HCT116 (cell line): ENCODE measurements around the gene ADPRS. TPM values are rescaled to one million over a fixed set of nuclear protein-coding genes. Genes with fewer than 3 reads are reported as not detected.

ENCODE experiments used
- ATAC-seq: fragments of 200-7000 bp; cut with Tn5 transposase; 2 replicates; pipeline ENCODE4 v1.9.1; 2020; ENCODE audit warnings: mild to moderate bottlenecking, moderate library complexity
- BruUV-seq: library from RNA; stranded (reverse); fragments of 400-500 nt; replicated peaks from 2 replicates; lab custom pipeline; 2021; lab: Mats Ljungman, UMichigan
- CTCF ChIA-PET: fragments of 300-600 bp; sonication (Branson Sonifier 250); formaldehyde crosslinking; loops from one replicate; lab custom pipeline; 2021; ENCODE audit warnings: antibody characterized with exemption; lab: Charles Lee
- POLR2A ChIA-PET: fragments of 300-600, 350-600 bp; sonication (Branson Sonifier 250); formaldehyde crosslinking; loops from one replicate; lab custom pipeline; 2021; ENCODE audit warnings: antibody characterized with exemption; lab: Charles Lee
- RAD21 ChIA-PET, 2 experiments: fragments of 300-600 bp; sonication (Branson Sonifier 250); formaldehyde crosslinking; loops; one replicate each; lab custom pipeline; 2023; ENCODE audit warnings: low total read pairs in 2 of 2; ENCODE audit not compliant: uncharacterized antibody in 2 of 2, unreplicated experiment in 2 of 2, low non-redundant PET in 1 of 2; lab: Charles Lee
- DNase-seq: peaks from one replicate; pipeline ENCODE4 v3.0.0-alpha.2; 2010; ENCODE audit warnings: low read depth, low spot score
- H2AFZ ChIP-seq: fragments of 200-600 bp; shearing (Covaris generic), sonication (generic); 2 replicates; pipeline ENCODE4 v1.6.1; 2017; ENCODE audit warnings: low read depth, mixed run types, mixed read lengths, antibody characterized with exemption, low read length; ENCODE audit not compliant: poor library complexity, severe bottlenecking
- H3K27ac ChIP-seq: 2 replicates; pipeline ENCODE4 v1.5.1; 2012; ENCODE audit warnings: low read depth, low read length
- H3K27me3 ChIP-seq: fragments of 200-600 bp; sonication (generic); 2 replicates; pipeline ENCODE4 v1.6.1; 2016; ENCODE audit warnings: mixed run types, low read length, mixed read lengths; ENCODE audit not compliant: insufficient read depth
- H3K36me3 ChIP-seq, 2 experiments: fragments of 200-500 bp in 1 of 2; fragments of 200-600 bp in 1 of 2; sonication (Bioruptor generic) in 1 of 2; sonication (generic) in 1 of 2; 2 replicates each; pipeline versions ENCODE4 v1.5.1 to v1.6.1; 2014 to 2016; ENCODE audit warnings: low read length in 2 of 2, inconsistent platforms in 1 of 2, mixed read lengths in 1 of 2, mixed run types in 1 of 2; ENCODE audit not compliant: insufficient read depth in 2 of 2, control insufficient read depth in 1 of 2
- H3K4me1 ChIP-seq, 2 experiments: fragments of 200-600 bp in 1 of 2; sonication (generic) in 1 of 2; 2 replicates each; pipeline versions ENCODE4 v1.5.1 to v1.6.1; 2012 to 2017; ENCODE audit warnings: low read length in 2 of 2, inconsistent platforms in 1 of 2, mild to moderate bottlenecking in 1 of 2, mixed read lengths in 1 of 2, mixed run types in 1 of 2, moderate library complexity in 1 of 2; ENCODE audit not compliant: insufficient read depth in 2 of 2, control insufficient read depth in 1 of 2
- H3K4me2 ChIP-seq: fragments of 200-600 bp; sonication (generic); 2 replicates; pipeline ENCODE4 v1.6.1; 2017; ENCODE audit warnings: mixed run types, low read length, mixed read lengths
- H3K4me3 ChIP-seq, 2 experiments: fragments of 200-600 bp in 1 of 2; sonication (generic) in 1 of 2; replicated peaks in 1 of 2; 2 replicates each; pipeline ENCODE4 v1.5.1; 2011 to 2016; ENCODE audit warnings: low read length in 2 of 2, control low read depth in 1 of 2, low read depth in 1 of 2, mild to moderate bottlenecking in 1 of 2, mixed read lengths in 1 of 2, mixed run types in 1 of 2
- H3K79me2 ChIP-seq: fragments of 200-600 bp; sonication (generic); 2 replicates; pipeline ENCODE4 v1.6.1; 2017; ENCODE audit warnings: mild to moderate bottlenecking, mixed run types, low read length, moderate library complexity, mixed read lengths; ENCODE audit not compliant: insufficient read depth
- H3K9ac ChIP-seq: fragments of 200-600 bp; sonication (generic); 2 replicates; pipeline ENCODE4 v1.6.1; 2016; ENCODE audit warnings: low read length, mixed read lengths
- H3K9me2 ChIP-seq: fragments of 200-600 bp; sonication (generic), shearing (Covaris generic); 2 replicates; pipeline ENCODE4 v1.6.1; 2017; ENCODE audit warnings: mixed run types, mild to moderate bottlenecking, moderate library complexity; ENCODE audit not compliant: insufficient read depth
- H3K9me3 ChIP-seq, 2 experiments: fragments of 200-500 bp in 1 of 2; fragments of 200-600 bp in 1 of 2; sonication (Bioruptor generic) in 1 of 2; sonication (generic) in 1 of 2; 2 replicates each; pipeline ENCODE4 v1.6.1; 2014 to 2017; ENCODE audit warnings: low read length in 2 of 2, mixed read lengths in 2 of 2, inconsistent platforms in 1 of 2, low read depth in 1 of 2, mild to moderate bottlenecking in 1 of 2, mixed run types in 1 of 2, moderate library complexity in 1 of 2; ENCODE audit not compliant: control insufficient read depth in 1 of 2, insufficient read depth in 1 of 2
- H4K20me1 ChIP-seq: fragments of 200-600 bp; sonication (generic), shearing (Covaris generic); 2 replicates; pipeline ENCODE4 v1.6.1; 2017; ENCODE audit warnings: mixed run types, mild to moderate bottlenecking, moderate library complexity; ENCODE audit not compliant: insufficient read depth
- CEBPB ChIP-seq: IDR thresholded peaks from 2 replicates; pipeline ENCODE4 v1.6.1; 2012; ENCODE audit warnings: low read depth
- EGR1 ChIP-seq: IDR thresholded peaks from 2 replicates; pipeline ENCODE4 v1.6.1; 2012; ENCODE audit warnings: low read depth
- ELF1 ChIP-seq: IDR thresholded peaks from 2 replicates; pipeline ENCODE4 v1.6.1; 2012; ENCODE audit warnings: low read depth, borderline replicate concordance
- EZH2 ChIP-seq: fragments of 200-600 bp; sonication (generic); IDR thresholded peaks from 2 replicates; pipeline ENCODE4 v1.6.1; 2017; ENCODE audit warnings: antibody characterized with exemption, mixed run types
- FOSL1 ChIP-seq: IDR thresholded peaks from 2 replicates; pipeline ENCODE4 v1.6.1; 2012; ENCODE audit warnings: low read depth
- POLR2A ChIP-seq: IDR thresholded peaks from 2 replicates; pipeline ENCODE4 v1.7.0; 2011; ENCODE audit warnings: borderline replicate concordance; ENCODE audit not compliant: insufficient read depth, insufficient read length; ENCODE audit errors: extremely low read depth
- POLR2AphosphoS5 ChIP-seq: IDR thresholded peaks from 2 replicates; pipeline ENCODE4 v1.6.1; 2011; ENCODE audit warnings: mild to moderate bottlenecking, low read depth, low read length, moderate library complexity
- SIN3A ChIP-seq: IDR thresholded peaks from 2 replicates; pipeline ENCODE4 v1.6.1; 2012; ENCODE audit warnings: low read depth
- SP1 ChIP-seq: IDR thresholded peaks from 2 replicates; pipeline ENCODE4 v1.6.1; 2012; ENCODE audit warnings: low read depth
- TCF7L2 ChIP-seq: IDR thresholded peaks from 2 replicates; pipeline ENCODE4 v1.7.0; 2011; ENCODE audit warnings: borderline replicate concordance, inconsistent platforms; ENCODE audit not compliant: insufficient read depth, insufficient read length; ENCODE audit errors: extremely low read depth
- YY1 ChIP-seq: IDR thresholded peaks from 2 replicates; pipeline ENCODE4 v1.6.1; 2011; ENCODE audit warnings: low read length, low read depth, moderate library complexity, mild to moderate bottlenecking; ENCODE audit not compliant: insufficient replicate concordance; ENCODE audit errors: extremely low read depth
- ZFX ChIP-seq: fragments of 450-650 bp; IDR thresholded peaks from 2 replicates; pipeline ENCODE4 v1.6.1; 2017
- ZNF274 ChIP-seq: fragments of 200-500 bp; sonication (Bioruptor generic); IDR thresholded peaks from 2 replicates; pipeline ENCODE4 v1.6.1; 2014; ENCODE audit warnings: mild to moderate bottlenecking, low read depth, low read length, inconsistent platforms
- intact Hi-C: fragments of 100-400 bp; cut with micrococcal nuclease; formaldehyde crosslinking; loops from 2 replicates; pipeline ENCODE4 v1.10.0; 2022
- total RNA-seq: library from RNA; stranded (reverse); gene quantifications from one replicate; pipeline ENCODE4 v1.2.1, GENCODE V29; 2021; ENCODE audit not compliant: unreplicated experiment
- TF ChIP-seq, protein P1 (sequence below): IDR thresholded peaks from 2 replicates; pipeline ENCODE4 v1.6.1; 2011; ENCODE audit warnings: mild to moderate bottlenecking, low read length, moderate library complexity; ENCODE audit not compliant: insufficient replicate concordance; ENCODE audit errors: extremely low read depth
- TF ChIP-seq, protein P2 (sequence below): IDR thresholded peaks from 2 replicates; pipeline ENCODE4 v1.6.1; 2012; ENCODE audit warnings: low read depth
- TF ChIP-seq, protein P3 (sequence below): IDR thresholded peaks from 2 replicates; pipeline ENCODE4 v1.6.1; 2012
- TF ChIP-seq, protein P4 (sequence below): IDR thresholded peaks from 2 replicates; pipeline ENCODE4 v1.6.1; 2012

ADPRS gene
- total RNA-seq, 1 experiment from 2014 or later, result 28.2 TPM

DNA sequence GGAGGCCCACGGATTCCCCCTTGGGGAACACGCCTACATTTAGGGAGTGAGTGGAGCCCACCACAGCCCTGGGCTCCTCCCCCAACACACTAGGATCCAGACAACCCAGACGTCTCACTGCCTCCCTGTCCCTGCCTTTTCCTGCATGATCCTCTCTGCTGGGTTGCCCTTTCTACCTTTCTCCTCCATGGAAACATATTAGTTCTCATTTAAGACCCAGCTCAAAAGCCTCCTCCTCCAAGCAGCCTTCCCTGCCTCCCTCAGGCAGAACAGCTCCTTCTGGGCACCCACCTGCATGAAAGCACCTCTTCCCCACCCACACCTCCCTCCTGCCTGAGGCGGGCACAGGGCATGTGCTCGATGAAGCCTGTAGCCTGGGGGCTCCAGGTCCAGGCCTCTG, 25.7 kb downstream of the ADPRS start (continued):
- no peak for TF ChIP-seq YY1
- TF ChIP-seq, protein P1, sequence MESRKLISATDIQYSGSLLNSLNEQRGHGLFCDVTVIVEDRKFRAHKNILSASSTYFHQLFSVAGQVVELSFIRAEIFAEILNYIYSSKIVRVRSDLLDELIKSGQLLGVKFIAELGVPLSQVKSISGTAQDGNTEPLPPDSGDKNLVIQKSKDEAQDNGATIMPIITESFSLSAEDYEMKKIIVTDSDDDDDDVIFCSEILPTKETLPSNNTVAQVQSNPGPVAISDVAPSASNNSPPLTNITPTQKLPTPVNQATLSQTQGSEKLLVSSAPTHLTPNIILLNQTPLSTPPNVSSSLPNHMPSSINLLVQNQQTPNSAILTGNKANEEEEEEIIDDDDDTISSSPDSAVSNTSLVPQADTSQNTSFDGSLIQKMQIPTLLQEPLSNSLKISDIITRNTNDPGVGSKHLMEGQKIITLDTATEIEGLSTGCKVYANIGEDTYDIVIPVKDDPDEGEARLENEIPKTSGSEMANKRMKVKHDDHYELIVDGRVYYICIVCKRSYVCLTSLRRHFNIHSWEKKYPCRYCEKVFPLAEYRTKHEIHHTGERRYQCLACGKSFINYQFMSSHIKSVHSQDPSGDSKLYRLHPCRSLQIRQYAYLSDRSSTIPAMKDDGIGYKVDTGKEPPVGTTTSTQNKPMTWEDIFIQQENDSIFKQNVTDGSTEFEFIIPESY, result no peak
- no peak for TF ChIP-seq POLR2AphosphoS5
- TF ChIP-seq SIN3A, result no peak
- TF ChIP-seq, all 23 proteins: peak for 0

DNA sequence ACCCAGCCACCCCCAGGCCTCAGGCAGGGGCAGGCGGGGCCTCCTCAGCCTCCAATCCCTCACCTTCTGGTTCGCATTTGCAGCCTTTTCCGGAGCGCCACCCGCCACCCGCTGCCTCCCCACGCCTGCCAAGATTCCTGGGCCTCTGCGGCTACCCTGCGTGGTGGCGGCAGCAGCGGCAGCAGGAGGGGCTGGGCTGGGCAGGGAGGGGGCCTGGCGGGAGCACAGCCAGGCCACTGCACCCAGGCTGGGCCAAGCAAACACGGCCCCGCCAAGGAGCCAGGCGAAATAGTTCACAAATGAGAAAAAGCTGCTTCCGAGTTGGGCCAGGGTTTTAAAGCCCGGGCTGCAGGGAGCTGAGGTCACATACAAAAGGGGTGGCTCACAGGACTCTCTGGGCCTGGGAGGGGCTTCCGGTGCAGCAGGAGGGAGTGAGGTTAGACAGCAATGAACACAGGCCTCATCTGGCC, 26.5 kb downstream of the ADPRS start:
- no peak for TF ChIP-seq YY1
- no peak for TF ChIP-seq SIN3A
- no peak for TF ChIP-seq ZFX
- TF ChIP-seq TCF7L2, result no peak
- TF ChIP-seq, protein P2, sequence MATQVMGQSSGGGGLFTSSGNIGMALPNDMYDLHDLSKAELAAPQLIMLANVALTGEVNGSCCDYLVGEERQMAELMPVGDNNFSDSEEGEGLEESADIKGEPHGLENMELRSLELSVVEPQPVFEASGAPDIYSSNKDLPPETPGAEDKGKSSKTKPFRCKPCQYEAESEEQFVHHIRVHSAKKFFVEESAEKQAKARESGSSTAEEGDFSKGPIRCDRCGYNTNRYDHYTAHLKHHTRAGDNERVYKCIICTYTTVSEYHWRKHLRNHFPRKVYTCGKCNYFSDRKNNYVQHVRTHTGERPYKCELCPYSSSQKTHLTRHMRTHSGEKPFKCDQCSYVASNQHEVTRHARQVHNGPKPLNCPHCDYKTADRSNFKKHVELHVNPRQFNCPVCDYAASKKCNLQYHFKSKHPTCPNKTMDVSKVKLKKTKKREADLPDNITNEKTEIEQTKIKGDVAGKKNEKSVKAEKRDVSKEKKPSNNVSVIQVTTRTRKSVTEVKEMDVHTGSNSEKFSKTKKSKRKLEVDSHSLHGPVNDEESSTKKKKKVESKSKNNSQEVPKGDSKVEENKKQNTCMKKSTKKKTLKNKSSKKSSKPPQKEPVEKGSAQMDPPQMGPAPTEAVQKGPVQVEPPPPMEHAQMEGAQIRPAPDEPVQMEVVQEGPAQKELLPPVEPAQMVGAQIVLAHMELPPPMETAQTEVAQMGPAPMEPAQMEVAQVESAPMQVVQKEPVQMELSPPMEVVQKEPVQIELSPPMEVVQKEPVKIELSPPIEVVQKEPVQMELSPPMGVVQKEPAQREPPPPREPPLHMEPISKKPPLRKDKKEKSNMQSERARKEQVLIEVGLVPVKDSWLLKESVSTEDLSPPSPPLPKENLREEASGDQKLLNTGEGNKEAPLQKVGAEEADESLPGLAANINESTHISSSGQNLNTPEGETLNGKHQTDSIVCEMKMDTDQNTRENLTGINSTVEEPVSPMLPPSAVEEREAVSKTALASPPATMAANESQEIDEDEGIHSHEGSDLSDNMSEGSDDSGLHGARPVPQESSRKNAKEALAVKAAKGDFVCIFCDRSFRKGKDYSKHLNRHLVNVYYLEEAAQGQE, result no peak
- no peak for TF ChIP-seq FOSL1
- TF ChIP-seq EGR1, result no peak
- no peak for TF ChIP-seq POLR2A
- TF ChIP-seq, protein P3, sequence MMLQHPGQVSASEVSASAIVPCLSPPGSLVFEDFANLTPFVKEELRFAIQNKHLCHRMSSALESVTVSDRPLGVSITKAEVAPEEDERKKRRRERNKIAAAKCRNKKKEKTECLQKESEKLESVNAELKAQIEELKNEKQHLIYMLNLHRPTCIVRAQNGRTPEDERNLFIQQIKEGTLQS, result no peak
- TF ChIP-seq EZH2, result no peak
- TF ChIP-seq, protein P4, sequence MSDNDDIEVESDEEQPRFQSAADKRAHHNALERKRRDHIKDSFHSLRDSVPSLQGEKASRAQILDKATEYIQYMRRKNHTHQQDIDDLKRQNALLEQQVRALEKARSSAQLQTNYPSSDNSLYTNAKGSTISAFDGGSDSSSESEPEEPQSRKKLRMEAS, result no peak
- TF ChIP-seq ZNF274, result no peak
- no peak for TF ChIP-seq ELF1
- TF ChIP-seq, protein P1, result no peak
- TF ChIP-seq POLR2AphosphoS5, result no peak
- no peak for TF ChIP-seq SP1
- TF ChIP-seq CEBPB, result no peak
- no peak overlapping the region for H3K9ac ChIP-seq
- CTCF ChIA-PET, result no interaction called here
- intact Hi-C loops, result no loop called here
- H3K27ac ChIP-seq, result no peak overlapping the region
- POLR2A ChIA-PET, result no interaction called here
- no peaks in the 10 kb centered on the region for H3K79me2 ChIP-seq
- RAD21 ChIA-PET, result no interaction called here
- no peak overlapping the region for H3K4me3 ChIP-seq
- no peak overlapping the region for H2AFZ ChIP-seq
- BruUV-seq, result no TSS peak
- H4K20me1 ChIP-seq, result no peaks in the 10 kb centered on the region
- ATAC-seq (no peak), DNase-seq (no peak)
- H3K27me3 ChIP-seq, result no peaks in the 10 kb centered on the region
- H3K9me3 ChIP-seq, result no peaks in the 10 kb centered on the region
- no peaks in the 10 kb centered on the region for H3K36me3 ChIP-seq
- H3K4me2 ChIP-seq, result no peak overlapping the region
- no peaks in the 10 kb centered on the region for H3K9me2 ChIP-seq
- no peaks in the 10 kb centered on the region for H3K4me1 ChIP-seq
